ENCODE data around the gene HCN2. TPM values are rescaled to one million over a fixed set of nuclear protein-coding genes. Genes with fewer than 3 reads are reported as not detected.
"Not testable (repeated sequence)": the region's sequence is repeated elsewhere in the genome, so short reads cannot be mapped to it uniquely, and the experiment has no call there.

The HCN2 gene
- total RNA-seq, 1 experiment from 2014 or later: not detected

DNA sequence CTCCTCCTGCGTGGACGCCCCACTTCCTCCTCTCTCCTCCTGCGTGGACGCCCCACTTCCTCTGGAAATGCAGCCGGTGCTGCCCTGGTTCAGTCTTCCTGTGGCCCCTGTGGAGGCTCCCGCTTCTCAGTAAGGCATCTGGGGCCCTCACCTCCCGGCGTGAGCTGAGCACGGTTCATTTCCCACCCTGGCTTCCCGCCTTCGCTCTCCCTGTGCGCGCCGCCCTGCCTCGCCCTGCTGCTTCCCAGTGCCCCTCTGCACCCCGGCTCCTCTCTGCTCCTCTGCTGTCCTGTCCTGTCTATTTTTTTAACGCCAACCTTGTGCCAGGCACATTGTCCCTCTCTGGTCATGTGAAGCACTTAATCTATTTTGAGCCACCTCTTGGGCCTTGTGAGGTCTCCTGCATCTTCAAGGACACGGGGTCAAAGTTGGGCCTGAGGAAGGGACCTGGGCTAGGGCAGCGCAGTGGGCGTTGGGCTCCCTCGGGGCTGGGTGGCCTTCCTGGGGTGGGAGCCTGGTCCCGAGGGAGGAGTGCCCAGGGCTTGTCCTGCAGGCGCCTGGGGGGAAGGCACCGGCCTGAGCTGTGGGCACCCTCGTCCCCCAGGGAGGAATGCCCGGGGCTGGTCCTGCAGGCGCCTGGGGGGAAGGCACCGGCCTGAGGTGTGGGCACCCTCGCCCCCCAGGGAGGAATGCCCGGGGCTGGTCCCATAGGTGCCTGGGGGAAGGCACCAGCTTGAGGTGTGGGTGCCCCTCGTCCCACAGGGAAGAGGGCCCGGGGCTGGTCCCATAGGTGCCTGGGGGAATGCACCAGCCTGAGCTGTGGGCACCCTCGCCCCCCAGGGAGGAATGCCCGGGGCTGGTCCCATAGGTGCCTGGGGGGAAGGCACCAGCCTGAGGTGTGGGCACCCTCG, 13.0 kb downstream of the HCN2 start:
- DNase-seq (ENCODE audit: low spot score): no peak

DNA sequence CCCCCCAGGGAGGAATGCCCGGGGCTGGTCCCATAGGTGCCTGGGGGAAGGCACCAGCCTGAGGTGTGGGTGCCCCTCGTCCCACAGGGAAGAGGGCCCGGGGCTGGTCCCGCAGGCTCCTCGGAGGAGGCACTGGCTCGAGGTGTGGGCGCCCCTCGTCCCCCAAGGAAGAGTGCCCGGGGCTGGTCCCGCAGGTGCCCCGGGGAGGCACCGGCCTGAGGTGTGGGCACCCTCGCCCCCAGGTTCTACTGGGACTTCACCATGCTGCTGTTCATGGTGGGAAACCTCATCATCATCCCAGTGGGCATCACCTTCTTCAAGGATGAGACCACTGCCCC, 13.6 kb downstream of the HCN2 start:
- DNase-seq (ENCODE audit: low spot score): not testable (repeated sequence)

DNA sequence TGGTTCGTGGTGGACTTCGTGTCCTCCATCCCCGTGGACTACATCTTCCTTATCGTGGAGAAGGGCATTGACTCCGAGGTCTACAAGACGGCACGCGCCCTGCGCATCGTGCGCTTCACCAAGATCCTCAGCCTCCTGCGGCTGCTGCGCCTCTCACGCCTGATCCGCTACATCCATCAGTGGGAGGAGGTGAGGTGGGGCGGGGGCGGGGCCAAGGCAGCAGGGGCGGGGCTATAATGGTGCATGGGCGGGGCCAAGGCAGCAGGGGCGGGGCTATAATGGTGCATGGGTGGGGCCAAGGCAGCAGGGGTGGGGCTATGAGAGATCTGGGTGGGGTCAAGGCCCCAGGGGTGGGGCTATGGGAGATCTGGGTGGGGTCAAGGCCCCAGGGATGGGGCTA, 14.1 kb downstream of the HCN2 start:
- not testable (repeated sequence) for DNase-seq (ENCODE audit: low spot score)

DNA sequence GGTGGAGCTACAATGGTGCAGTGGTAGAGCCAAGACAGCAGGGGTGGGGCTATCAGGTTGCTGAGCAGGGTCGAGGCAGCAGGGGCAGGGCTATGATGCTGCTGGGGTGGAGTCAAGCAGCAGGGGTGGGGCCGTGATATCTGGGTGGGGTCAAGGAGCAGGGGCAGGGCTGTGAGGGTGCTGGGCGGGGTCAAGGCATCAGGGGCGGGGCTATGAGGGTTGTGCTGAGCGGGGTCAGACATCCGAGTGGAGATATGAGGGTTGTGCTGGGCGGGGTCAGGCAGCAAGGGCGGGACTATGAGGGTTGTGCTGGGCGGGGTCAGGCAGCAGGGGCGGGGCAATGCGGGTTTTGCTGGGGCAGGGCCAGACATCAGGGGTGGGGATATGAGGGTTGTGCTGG, 14.7 kb downstream of the HCN2 start:
- DNase-seq (ENCODE audit: low spot score): peak; percentile 18

DNA sequence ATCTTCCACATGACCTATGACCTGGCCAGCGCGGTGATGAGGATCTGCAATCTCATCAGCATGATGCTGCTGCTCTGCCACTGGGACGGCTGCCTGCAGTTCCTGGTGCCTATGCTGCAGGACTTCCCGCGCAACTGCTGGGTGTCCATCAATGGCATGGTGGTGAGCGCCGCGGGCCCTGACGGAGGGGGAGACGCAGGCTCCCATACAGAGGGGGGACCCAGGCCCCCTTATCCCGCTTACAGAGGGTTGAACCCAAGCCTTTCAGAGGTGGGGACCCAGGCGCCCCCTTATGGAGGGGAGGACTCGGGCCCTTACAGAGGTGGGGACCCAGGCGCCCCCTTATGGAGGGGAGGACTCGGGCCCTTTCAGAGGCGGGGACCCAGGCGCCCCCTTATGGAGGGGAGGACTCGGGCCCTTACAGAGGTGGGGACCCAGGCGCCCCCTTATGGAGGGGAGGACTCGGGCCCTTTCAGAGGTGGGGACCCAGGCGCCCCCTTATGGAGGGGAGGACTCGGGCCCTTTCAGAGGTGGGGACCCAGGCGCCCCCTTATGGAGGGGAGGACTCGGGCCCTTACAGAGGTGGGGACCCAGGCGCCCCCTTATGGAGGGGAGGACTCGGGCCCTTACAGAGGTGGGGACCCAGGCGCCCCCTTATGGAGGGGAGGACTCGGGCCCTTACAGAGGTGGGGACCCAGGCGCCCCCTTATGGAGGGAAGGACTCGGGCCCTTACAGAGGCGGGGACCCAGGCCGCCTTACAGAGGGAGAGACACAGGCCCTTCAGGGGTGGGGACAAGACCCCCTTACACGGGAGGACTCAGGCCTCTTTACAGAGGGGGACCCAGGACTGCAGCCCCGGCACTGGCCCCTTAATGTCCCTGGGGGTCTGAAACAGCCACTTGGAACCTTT, 15.6 kb downstream of the HCN2 start:
- not testable (repeated sequence) for DNase-seq (ENCODE audit: low spot score)

DNA sequence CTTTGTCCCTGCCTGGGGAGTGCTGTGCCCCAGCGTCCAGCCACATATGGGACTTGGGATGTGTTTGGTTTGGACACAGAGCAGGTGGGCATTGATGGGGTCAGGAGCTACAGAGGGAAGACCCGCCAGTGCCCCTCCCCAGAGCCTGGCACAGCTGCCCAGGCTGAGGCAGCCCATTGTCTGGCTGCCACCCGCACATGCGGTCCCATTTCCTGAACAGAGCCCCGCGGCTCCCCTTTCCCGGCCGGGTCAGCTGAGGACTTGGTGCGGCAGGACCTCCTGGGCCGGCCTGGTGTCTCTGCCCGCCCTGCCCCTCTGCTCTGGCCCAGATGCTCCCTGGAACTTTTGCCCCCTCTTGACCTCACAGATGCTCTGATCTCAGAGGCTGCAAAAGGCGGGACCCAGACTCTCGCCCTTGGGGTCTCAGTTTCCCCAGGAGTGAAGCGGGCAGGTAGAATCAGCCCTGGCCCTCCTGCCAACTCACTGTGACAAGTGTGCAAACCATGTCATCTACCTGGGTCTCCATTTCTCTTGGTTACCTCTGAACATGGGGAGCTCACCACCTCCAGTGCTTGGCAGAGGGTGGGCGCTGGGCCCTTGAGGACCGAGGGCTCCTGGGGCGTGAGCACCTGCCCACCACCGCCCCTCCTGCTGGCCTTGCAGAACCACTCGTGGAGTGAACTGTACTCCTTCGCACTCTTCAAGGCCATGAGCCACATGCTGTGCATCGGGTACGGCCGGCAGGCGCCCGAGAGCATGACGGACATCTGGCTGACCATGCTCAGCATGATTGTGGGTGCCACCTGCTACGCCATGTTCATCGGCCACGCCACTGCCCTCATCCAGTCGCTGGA, 17.8 kb downstream of the HCN2 start:
- no peak for DNase-seq (ENCODE audit: low spot score)

DNA sequence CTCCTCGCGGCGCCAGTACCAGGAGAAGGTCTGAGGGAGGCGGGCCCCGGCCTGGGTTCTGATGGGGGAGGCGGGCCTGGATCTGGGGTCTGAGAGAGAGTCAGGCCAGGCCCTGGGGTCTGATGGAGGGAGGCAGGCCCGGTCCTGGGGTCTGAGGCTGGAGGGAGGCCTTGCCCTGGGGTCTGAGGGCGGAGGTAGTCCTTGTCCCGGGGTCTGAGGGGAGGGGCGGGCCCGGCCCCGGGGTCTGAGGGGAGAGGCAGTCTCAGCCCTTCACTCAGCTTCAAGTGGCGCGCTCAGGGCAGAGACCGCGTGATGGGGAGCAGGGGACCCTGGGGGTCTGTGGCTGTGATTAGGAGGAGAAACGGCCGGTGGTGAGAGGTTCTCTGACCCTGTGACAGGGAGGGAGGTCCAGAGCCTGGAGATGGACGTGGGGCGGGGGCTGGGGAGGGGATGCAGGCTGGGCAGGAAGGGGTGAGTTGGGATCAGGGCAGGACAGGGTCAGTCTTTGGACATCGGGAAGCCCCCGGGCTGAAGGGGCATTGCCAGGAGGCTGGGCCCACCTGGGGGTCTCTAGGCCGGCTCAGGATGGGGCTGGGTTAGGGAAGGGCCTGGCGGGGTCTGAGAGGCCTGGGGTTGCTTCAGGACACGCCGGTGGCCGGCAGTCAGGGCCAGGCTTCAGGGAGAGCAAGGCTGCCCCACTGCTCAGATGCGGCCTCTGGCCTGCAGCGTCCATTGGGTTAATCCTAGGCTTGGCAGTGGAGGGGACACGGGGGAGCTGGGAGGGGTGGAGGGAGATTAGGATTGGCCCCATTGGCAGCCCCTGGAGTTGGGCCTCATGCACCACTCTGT, 18.7 kb downstream of the HCN2 start:
- no peak for DNase-seq (ENCODE audit: low spot score)

DNA sequence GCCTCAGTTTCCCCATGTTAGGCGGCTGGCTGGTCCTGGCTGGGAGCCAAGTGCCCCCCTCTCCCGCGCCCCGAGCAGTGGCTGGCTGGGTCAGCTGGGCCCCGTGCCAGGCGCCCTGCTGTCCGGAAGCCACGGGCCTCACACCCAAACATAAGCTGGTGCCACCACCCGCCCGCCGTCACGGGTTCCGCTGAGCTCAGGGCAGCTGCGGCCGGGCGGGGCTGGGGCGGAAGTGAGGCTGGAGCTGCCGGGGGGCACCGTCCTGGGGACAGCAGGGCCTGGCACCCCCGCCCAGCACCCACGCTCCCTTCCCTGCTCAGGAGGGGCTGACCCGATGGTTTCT, 19.3 kb downstream of the HCN2 start:
- peak; percentile 17 for DNase-seq (ENCODE audit: low spot score)

DNA sequence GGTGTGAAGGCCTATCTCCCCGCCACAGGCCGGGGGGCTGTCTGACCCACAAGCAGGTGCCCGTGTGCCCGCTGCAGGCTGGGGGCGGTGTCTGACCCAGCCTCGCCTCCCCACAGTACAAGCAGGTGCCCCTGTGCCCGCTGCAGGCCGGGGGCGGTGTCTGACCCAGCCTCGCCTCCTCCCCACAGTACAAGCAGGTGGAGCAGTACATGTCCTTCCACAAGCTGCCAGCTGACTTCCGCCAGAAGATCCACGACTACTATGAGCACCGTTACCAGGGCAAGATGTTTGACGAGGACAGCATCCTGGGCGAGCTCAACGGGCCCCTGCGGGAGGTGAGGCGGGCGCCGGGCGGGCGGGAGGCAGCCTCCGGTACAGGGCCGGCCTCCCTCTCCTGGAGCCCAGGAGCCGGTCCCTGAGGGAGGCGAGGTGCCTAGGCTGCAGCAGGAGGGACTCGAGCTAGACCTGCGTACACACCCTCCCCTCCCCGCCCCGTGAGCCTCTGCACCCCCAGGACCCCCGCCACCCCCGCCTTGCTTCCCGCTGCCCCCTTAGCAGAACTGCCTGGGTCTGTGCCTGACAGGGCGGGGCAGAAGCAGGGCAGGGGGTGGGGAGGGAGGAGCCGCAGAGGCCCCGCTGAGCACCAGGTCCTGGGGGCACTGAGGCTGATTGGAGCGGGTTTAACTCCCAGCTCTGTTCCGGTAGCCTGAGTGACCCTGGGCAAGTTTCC, 20.6 kb downstream of the HCN2 start:
- peak; percentile 13 for DNase-seq (ENCODE audit: low spot score)

DNA sequence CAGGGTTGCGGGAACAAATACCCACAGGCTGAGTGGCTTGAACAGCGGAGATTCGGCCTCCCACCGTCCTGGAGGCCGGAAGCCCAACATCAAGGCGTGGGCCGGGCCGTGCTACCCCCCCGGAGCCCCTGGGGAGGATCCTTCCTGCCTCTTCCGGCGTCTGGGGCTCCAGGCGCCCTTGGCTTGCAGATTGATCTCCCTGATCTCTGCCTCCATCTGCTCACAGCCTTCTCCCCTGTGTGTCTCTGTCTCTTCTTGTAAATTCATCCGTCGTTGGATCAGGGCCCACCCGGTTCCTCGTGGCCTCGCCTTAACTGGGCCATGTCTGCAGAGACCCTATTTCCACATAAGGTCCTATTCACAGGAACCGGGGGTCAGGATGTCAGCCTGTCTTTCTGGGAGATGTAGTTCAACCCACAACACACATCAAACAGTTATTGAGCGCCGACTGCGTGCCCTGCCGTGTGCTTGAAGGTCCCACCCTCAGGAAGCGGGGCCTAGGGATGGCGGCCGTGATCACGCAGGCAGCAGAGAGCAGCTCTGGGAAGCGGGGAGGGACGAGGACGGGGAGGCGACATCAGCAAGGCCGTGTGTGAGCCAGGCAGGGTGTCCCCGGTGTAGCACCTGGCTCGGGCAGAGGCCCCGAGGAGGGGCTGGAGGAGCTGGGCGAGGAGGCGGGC, 21.3 kb downstream of the HCN2 start:
- no peak for DNase-seq (ENCODE audit: low spot score)

DNA sequence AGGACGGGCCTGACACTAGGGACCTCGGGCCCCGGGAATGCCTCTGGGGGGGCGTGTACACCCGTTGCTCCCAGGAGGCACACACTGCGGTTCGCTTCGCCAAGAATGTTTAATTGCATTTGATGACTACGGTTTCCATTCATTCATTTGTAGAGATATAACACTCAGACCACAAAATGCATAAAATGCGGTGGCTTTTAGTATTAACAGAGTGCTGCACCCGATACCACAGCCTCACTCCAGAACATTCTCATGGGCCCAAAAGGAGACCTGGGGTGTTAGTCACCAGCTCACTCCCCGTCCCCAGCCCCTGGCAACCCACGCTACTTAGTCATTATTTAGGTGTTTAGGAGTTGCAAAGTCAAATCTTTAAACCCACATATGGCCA, 21.8 kb downstream of the HCN2 start:
- no peak for DNase-seq (ENCODE audit: low spot score)

DNA sequence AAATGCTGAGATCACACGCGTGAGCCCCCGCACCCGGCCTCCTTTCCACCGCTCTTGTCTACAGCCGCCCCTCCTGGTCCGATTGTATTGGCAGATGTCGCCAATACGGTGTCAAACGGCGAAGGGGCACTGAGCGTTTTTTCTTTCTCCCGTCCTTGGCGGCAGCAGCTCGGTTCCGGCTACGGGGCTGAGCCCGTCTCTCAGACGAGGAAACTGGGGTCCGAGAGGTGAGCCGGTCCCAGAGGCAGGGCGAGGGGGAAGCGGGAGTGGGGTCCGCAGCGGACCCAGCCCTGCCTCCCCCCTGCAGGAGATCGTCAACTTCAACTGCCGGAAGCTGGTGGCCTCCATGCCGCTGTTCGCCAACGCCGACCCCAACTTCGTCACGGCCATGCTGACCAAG, 23.3 kb downstream of the HCN2 start:
- no peak for DNase-seq (ENCODE audit: low spot score)

DNA sequence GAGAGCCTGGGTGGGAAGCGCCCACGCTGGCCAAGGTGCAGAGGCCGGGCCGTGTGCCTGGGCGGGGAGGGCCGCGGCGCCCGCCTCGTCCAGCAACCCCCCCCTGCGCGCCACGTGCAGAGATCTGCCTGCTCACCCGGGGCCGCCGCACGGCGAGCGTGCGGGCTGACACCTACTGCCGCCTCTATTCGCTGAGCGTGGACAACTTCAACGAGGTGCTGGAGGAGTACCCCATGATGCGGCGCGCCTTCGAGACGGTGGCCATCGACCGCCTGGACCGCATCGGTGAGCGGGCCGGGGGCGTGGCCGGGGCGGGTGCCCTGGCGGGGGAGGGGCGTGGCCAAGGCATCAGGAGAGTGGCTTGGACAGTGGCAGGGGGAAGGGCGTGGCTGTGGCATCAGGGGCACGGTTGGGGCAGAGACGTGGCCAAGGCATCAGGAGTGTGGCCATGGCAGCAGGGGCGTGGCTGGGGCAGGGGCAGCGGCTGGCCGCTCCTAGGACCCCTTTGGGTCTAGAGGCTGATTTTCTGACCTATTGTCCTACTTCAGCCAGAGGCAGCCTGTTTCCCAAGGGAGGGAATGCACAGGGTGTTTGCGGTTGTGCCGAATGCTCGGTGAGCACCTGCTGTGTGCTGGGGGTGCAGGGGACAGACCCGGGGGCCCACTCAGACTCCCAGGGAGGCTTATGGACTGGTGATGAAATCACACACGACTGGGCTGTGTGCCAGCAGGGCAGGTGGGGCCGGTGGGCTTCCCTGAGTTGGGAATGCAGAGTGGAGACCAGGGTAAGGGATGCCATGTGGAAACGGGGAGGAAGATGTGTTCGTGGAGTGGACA, 24.3 kb downstream of the HCN2 start:
- DNase-seq (ENCODE audit: low spot score): no peak

DNA sequence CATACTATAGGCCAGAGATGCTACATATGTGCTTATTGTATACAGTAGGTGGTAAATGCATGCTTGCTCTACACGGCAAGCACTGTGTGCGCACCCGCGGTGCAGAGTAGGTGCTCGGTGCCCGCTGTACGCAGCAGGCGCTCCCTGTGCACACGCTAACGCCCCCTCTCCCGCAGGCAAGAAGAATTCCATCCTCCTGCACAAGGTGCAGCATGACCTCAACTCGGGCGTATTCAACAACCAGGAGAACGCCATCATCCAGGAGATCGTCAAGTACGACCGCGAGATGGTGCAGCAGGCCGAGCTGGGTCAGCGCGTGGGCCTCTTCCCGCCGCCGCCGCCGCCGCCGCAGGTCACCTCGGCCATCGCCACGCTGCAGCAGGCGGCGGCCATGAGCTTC, 25.9 kb downstream of the HCN2 start:
- peak; percentile 38 for DNase-seq (ENCODE audit: low spot score)

DNA sequence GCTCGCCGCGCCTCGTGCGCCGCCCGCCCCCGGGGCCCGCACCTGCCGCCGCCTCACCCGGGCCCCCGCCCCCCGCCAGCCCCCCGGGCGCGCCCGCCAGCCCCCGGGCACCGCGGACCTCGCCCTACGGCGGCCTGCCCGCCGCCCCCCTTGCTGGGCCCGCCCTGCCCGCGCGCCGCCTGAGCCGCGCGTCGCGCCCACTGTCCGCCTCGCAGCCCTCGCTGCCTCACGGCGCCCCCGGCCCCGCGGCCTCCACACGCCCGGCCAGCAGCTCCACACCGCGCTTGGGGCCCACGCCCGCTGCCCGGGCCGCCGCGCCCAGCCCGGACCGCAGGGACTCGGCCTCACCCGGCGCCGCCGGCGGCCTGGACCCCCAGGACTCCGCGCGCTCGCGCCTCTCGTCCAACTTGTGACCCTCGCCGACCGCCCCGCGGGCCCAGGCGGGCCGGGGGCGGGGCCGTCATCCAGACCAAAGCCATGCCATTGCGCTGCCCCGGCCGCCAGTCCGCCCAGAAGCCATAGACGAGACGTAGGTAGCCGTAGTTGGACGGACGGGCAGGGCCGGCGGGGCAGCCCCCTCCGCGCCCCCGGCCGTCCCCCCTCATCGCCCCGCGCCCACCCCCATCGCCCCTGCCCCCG, 26.5 kb downstream of the HCN2 start:
- DNase-seq (ENCODE audit: low spot score): no peak

DNA sequence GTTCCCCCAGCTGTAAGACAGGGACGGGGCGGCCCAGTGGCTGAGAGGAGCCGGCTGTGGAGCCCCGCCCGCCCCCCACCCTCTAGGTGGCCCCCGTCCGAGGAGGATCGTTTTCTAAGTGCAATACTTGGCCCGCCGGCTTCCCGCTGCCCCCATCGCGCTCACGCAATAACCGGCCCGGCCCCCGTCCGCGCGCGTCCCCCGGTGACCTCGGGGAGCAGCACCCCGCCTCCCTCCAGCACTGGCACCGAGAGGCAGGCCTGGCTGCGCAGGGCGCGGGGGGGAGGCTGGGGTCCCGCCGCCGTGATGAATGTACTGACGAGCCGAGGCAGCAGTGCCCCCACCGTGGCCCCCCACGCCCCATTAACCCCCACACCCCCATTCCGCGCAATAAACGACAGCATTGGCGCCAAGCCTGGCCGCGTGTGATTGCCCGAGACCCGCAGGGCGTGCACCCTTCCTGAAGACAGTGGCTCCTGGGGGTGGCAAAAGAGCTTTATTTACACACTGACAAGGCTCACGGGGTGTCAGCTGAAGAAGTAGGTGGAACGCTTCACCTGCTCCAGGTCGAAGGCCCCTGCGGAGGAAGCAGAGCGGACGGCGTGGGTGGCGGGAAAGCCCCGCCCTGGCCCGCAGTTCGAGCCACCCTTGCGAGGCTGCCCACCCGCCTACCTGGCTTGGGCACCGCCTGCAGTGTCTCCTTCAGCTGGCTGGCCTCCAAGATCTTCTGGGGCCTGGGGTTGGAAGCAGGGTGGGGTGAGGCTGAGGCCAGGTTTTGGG, 27.3 kb downstream of the HCN2 start:
- peak; percentile 49 for DNase-seq (ENCODE audit: low spot score)

DNA sequence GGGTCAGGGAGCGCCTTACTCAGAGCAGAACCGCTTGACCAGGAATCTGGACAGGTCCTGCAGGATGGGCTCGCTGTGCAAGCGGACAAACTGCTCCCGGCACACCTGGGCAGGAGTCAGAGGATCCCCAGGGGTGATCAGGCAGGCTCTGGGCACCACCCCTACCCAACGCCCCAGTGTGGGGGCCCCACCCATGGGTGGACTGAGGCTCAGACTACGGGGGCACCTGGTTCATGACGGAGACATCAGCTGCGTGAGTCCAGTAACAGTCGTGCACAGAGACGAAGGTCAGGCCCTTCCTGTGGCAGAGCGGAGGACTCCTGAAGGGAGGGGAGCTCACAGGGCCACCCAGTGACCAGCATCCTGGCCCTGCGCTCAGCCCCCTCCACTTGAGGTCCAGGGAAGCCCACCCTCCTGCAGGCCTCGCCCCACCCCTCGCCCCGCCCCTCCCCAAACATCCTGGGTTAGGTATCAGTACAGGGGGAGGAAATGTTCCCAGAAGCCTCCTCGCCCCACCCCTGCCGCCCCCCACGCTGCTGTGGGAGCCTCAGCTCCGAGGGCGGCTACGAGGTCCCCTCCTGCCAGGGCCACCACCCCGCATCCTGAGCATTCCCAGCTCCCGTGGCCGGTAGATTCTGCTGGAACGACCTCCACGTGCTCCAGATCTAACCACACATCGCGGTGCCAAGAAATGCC, 28.0 kb downstream of the HCN2 start:
- no peak for DNase-seq (ENCODE audit: low spot score)

All from HT-29 (cell line).